ENCODE measurements around the gene ATP5F1C.
A peak's percentile ranks its signal among the peaks of the same experiment; 100 is the strongest.

Gene ATP5F1C

DNA sequence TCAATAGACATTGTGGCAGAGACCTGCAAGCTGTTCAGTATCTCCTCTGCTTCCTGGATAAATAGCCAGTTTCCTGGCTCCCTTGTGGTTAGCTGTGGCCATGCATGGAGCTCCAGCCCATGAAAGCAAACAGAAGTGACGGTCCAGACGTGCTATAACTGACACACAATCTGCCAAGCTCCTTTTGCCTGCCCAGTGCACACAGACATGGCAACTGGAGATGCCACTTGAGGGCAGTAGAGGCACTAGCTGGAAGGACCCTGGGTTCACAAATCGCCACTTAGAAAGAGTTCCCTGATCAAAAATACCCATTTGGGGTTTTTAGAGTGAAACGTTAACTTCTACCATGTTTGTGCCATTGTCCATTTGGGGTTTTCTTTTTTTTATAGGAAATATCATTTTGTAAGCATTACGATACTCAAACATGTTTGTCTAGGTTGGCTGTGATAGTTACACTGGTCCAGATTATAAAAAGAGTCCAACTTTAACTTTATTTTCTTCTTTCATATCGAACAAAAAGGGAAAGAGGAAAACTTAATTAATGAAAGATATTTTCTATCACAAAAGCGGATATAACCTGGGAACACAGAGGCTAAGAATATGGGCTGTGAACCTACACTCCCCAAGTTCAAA, 31.5 kb upstream of the ATP5F1C start:
- TF ChIP-seq, protein P1, sequence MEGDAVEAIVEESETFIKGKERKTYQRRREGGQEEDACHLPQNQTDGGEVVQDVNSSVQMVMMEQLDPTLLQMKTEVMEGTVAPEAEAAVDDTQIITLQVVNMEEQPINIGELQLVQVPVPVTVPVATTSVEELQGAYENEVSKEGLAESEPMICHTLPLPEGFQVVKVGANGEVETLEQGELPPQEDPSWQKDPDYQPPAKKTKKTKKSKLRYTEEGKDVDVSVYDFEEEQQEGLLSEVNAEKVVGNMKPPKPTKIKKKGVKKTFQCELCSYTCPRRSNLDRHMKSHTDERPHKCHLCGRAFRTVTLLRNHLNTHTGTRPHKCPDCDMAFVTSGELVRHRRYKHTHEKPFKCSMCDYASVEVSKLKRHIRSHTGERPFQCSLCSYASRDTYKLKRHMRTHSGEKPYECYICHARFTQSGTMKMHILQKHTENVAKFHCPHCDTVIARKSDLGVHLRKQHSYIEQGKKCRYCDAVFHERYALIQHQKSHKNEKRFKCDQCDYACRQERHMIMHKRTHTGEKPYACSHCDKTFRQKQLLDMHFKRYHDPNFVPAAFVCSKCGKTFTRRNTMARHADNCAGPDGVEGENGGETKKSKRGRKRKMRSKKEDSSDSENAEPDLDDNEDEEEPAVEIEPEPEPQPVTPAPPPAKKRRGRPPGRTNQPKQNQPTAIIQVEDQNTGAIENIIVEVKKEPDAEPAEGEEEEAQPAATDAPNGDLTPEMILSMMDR (IDR thresholded peaks at IDR 0.05; ENCODE audit: borderline replicate concordance, insufficient read depth, low read depth, low read length), result peak; percentile 53; the same call in 1 of the 2 replicates
- H3K4me3 ChIP-seq (ENCODE audit: low read depth, low read length), result no peak overlapping the region

DNA sequence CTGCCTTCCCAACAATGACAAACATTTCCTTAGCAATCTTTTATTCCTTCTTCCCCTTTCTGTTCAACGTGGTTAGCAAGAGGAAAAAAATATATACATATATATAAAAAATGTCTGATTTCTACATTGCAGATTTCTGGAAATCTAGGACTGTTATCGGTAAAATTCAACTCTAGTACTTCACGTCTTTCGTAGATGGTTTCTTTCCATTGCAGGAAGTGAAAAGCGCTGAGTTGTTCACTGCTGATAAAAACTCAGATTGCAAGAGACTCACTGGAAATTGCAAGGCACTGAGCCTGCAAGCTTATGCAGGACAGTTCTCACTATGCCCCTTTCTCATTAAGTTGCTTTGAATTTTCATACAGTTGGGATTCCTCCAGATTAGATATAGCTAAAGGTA, 24.0 kb upstream of the ATP5F1C start:
- no peak overlapping the region for H3K4me3 ChIP-seq (ENCODE audit: low read depth, low read length)
- TF ChIP-seq, protein P1 (IDR thresholded peaks at IDR 0.05; ENCODE audit: borderline replicate concordance, insufficient read depth, low read depth, low read length), result no peak

DNA sequence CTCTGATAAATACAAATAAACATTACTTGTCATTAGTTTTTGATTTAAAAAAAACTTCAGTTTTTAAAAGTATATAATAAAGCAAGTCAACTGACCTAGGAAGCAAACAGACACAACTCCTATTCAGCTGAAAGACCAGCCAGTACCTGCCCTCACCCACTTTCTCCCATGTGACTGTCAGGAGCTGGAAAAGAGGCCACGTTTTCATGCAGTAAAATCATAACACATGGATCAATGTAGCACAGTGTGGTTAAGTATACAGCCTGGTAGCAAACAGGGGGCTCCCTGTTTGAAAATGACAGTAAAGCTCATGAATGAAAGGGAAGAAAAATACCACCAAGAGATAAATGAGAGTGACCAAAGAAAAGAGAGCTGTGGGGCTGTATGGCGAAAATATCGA, 21.7 kb upstream of the ATP5F1C start:
- H3K4me3 ChIP-seq (ENCODE audit: low read depth, low read length), result no peak overlapping the region
- TF ChIP-seq, protein P1 (IDR thresholded peaks at IDR 0.05; ENCODE audit: borderline replicate concordance, insufficient read depth, low read depth, low read length), result no peak

DNA sequence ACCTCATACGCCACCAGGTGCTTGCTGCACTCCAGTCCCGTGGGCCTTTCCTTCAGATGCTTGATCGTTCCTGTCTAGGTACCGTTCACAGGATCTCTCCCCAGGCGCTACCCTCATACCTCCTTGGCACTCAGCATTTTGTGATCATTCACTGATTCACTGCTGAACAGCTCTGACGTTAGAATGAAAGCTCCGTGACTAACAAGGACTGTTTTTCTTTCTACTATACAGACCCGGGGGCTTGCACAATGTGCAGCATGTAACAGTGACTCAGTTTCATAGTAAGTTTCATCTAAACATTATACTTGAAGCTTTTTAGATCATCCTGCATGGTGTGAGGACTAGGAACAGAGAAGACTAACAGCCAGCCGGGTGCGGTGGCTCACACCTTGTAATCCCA, 20.8 kb upstream of the ATP5F1C start:
- TF ChIP-seq, protein P1 (IDR thresholded peaks at IDR 0.05; ENCODE audit: borderline replicate concordance, insufficient read depth, low read depth, low read length), result no peak
- H3K4me3 ChIP-seq (ENCODE audit: low read depth, low read length), result no peak overlapping the region

DNA sequence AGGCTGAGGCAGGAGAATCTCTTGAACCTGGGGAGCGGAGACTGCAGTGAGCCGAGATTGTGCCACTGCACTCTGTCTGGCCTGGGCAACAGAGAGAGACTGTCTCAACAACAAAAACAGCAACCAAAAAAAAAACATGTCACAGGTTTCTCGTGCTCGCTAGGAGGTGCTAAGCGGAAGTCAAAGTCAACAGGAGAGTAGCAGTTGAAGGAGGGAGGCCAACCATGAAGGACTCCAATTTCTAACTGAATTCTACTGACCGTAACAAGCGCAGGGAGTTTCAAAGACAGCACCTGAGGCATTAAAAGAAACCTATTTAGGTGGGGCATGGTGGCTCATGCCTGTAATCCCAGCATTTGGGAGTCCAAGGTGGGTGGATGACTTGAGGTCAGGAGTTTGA, 19.6 kb upstream of the ATP5F1C start:
- TF ChIP-seq, protein P1 (IDR thresholded peaks at IDR 0.05; ENCODE audit: borderline replicate concordance, insufficient read depth, low read depth, low read length), result no peak
- H3K4me3 ChIP-seq (ENCODE audit: low read depth, low read length), result no peak overlapping the region

DNA sequence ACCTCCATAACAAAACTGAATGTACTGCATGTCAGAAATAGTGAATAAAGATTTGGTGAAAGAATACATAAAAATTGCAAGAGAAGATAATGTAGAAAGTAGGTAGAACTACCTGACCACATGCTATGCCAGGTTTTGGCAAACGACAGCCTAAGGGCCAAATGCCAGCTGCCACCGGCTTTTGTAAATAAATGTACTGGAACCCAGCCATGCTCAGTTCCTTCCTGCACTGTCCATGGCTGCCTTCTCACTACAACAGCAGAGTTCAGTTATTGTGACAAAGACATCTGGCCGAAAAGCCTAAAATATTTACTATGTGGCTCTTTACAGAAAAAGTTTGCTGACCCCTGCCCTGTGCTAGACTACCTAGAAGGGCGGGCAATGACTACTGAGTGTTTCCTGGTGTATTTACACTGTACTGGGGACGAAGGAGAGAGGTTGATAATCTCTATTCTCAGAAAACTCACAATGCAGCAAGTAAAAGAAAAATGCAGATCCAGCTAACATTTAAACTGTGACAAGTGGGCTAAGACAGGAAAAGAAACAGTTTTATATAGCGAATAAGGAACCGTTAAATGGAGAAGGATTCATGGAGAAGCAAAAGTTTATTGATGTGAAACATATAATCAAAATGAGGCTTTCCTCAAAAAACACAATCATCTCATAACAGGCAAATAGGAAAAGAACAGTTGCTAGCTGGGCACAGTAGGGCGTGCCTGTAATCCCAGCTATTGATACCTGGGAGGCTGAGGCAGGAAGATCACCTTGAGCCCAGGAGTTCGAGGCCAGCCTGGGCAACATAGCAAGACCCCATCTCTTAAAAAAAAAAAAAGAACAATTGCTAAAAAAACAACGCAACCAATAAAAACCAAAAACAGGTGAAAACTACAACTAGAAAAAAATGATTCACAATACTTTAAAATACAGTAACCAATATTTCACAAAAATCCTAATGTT, 13.9 kb upstream of the ATP5F1C start:
- H3K4me3 ChIP-seq (ENCODE audit: low read depth, low read length), result no peak overlapping the region
- TF ChIP-seq, protein P1 (IDR thresholded peaks at IDR 0.05; ENCODE audit: borderline replicate concordance, insufficient read depth, low read depth, low read length), result no peak

All from GM12875 (cell line).